KOPT-K1 (cell line): ENCODE results near the gene MUC5B.

Experiments used
- H3K27ac ChIP-seq: fragments of 200-600 bp; sonication (generic); 2 replicates; pipeline ENCODE4 v1.5.1; 2016; ENCODE audit warnings: antibody characterized with exemption, mild to moderate bottlenecking, low read depth, low read length; ENCODE audit not compliant: poor library complexity, severe bottlenecking
- H3K36me3 ChIP-seq: fragments of 200-600 bp; sonication (generic); 2 replicates; pipeline ENCODE4 v1.5.1; 2017; ENCODE audit warnings: antibody characterized with exemption, mild to moderate bottlenecking, low read length, moderate library complexity; ENCODE audit not compliant: insufficient read depth
- H3K9me3 ChIP-seq: fragments of 200-600 bp; sonication (generic); 2 replicates; pipeline ENCODE4 v1.5.1; 2017; ENCODE audit warnings: antibody characterized with exemption, low read length, mild to moderate bottlenecking; ENCODE audit not compliant: insufficient read depth, poor library complexity, severe bottlenecking

MUC5B gene

GRCh38 chr11:1197886-1198560 is 24.8 kb upstream of the MUC5B start:
- Histone ChIP-seq H3K36me3 (no peaks in the 10 kb centered on the region), H3K9me3 (no peaks in the 10 kb centered on the region), H3K27ac (no peak overlapping the region)

- H3K27ac ChIP-seq, result no peak overlapping the region
- no peaks in the 10 kb centered on the region for H3K9me3 ChIP-seq
- no peaks in the 10 kb centered on the region for H3K36me3 ChIP-seq
Observed at GRCh38 chr11:1198561-1199240, 24.2 kb upstream of the MUC5B start.

GRCh38 chr11:1199241-1199750 is 23.6 kb upstream of the MUC5B start:
- no peaks in the 10 kb centered on the region for H3K36me3 ChIP-seq
- no peak overlapping the region for H3K27ac ChIP-seq
- no peaks in the 10 kb centered on the region for H3K9me3 ChIP-seq

GRCh38 chr11:1199751-1200610 is 22.9 kb upstream of the MUC5B start:
- no peaks in the 10 kb centered on the region for H3K36me3 ChIP-seq
- H3K9me3 ChIP-seq, result no peaks in the 10 kb centered on the region
- no peak overlapping the region for H3K27ac ChIP-seq

- H3K36me3 ChIP-seq, result no peaks in the 10 kb centered on the region
- H3K27ac ChIP-seq, result no peak overlapping the region
- no peaks in the 10 kb centered on the region for H3K9me3 ChIP-seq
Observed at GRCh38 chr11:1200611-1201191, 22.2 kb upstream of the MUC5B start.

- no peaks in the 10 kb centered on the region for H3K36me3 ChIP-seq
- H3K9me3 ChIP-seq, result no peaks in the 10 kb centered on the region
- H3K27ac ChIP-seq, result no peak overlapping the region
Observed at GRCh38 chr11:1201395-1202153, 21.3 kb upstream of the MUC5B start.

- no peaks in the 10 kb centered on the region for H3K36me3 ChIP-seq
- no peaks in the 10 kb centered on the region for H3K9me3 ChIP-seq
- no peak overlapping the region for H3K27ac ChIP-seq
Observed at GRCh38 chr11:1202154-1202775, 20.6 kb upstream of the MUC5B start.

GRCh38 chr11:1202776-1203504 is 19.9 kb upstream of the MUC5B start:
- Histone ChIP-seq H3K36me3 (no peaks in the 10 kb centered on the region), H3K27ac (no peak overlapping the region)

GRCh38 chr11:1203505-1204271 is 19.2 kb upstream of the MUC5B start:
- Histone ChIP-seq H3K9me3 (no peaks in the 10 kb centered on the region), H3K36me3 (no peaks in the 10 kb centered on the region), H3K27ac (no peak overlapping the region)

More at GRCh38 chr11:1202776-1203504, 19.9 kb upstream of the MUC5B start:
- no peaks in the 10 kb centered on the region for H3K9me3 ChIP-seq

GRCh38 chr11:1204381-1205101 is 18.3 kb upstream of the MUC5B start:
- H3K36me3 ChIP-seq, result no peaks in the 10 kb centered on the region
- H3K9me3 ChIP-seq, result no peaks in the 10 kb centered on the region
- no peak overlapping the region for H3K27ac ChIP-seq

- H3K36me3 ChIP-seq, result no peaks in the 10 kb centered on the region
- no peak overlapping the region for H3K27ac ChIP-seq
Observed at GRCh38 chr11:1205121-1205986, 17.5 kb upstream of the MUC5B start.

GRCh38 chr11:1205987-1206331 is 16.9 kb upstream of the MUC5B start:
- H3K27ac ChIP-seq, result no peak overlapping the region
- peaks cover 7% of the 10 kb centered on the region for H3K9me3 ChIP-seq
- H3K36me3 ChIP-seq, result no peaks in the 10 kb centered on the region

More at GRCh38 chr11:1205121-1205986, 17.5 kb upstream of the MUC5B start:
- peaks cover 5% of the 10 kb centered on the region for H3K9me3 ChIP-seq
